Stimulated activated CD8-positive, alpha-beta memory T cell treated with anti-CD3 and anti-CD28 coated beads, Interleukin-12 subunit alpha, Interleukin-12 subunit beta, amount 100 ng/mL, for 4 hours (primary cell): ENCODE data around the gene RAB5B.
"Not testable (repeated sequence)": the region's sequence is repeated elsewhere in the genome, so short reads cannot be mapped to it uniquely, and the experiment has no call there.

Experiments
- DNase-seq: peaks from one replicate; pipeline ENCODE4 v3.0.0-alpha.2; 2020; ENCODE audit warnings: low read depth

RAB5B gene

GRCh38 chr12:55984861-55985260 is 11.0 kb downstream of the RAB5B start:
- DNase-seq, result no peak

GRCh38 chr12:55985341-55985740 is 11.5 kb downstream of the RAB5B start:
- no peak for DNase-seq

GRCh38 chr12:55985976-55986375 is 12.1 kb downstream of the RAB5B start:
- not testable (repeated sequence) for DNase-seq

- DNase-seq, result no peak
Observed at GRCh38 chr12:55991110-55991509, 17.2 kb downstream of the RAB5B start.

- DNase-seq, result no peak
Observed at GRCh38 chr12:55993230-55993853, 19.5 kb downstream of the RAB5B start.

GRCh38 chr12:55995366-55995765 is 21.5 kb downstream of the RAB5B start:
- DNase-seq, result no peak

- DNase-seq, result peak; percentile 28
Observed at GRCh38 chr12:55996201-55996714, 22.4 kb downstream of the RAB5B start.

- no peak for DNase-seq
Observed at GRCh38 chr12:55996715-55997534, 23.0 kb downstream of the RAB5B start, which contains the start of gene SUOX. TSS of gene SUOX (plus strand) at chr12:55997276. CDS start at chr12:56002222, 4,946 bp downstream.

GRCh38 chr12:55997535-55997859 is 23.6 kb downstream of the RAB5B start:
- DNase-seq, result no peak

- not testable (repeated sequence) for DNase-seq
Observed at GRCh38 chr12:55999522-55999921, 25.6 kb downstream of the RAB5B start.

GRCh38 chr12:55999999-56000540 is 26.2 kb downstream of the RAB5B start:
- not testable (repeated sequence) for DNase-seq

- no peak for DNase-seq
Observed at GRCh38 chr12:56001487-56002100, 27.7 kb downstream of the RAB5B start.

GRCh38 chr12:56003376-56003775 is 29.5 kb downstream of the RAB5B start:
- DNase-seq, result not testable (repeated sequence)

- DNase-seq, result no peak
Observed at GRCh38 chr12:56004211-56004610, 30.3 kb downstream of the RAB5B start.

GRCh38 chr12:56007564-56008559 is 34.0 kb downstream of the RAB5B start:
- peak; percentile 55 for DNase-seq

GRCh38 chr12:56010111-56010570 is 36.3 kb downstream of the RAB5B start:
- no peak for DNase-seq

- no peak for DNase-seq
Observed at GRCh38 chr12:56011509-56012090, 37.7 kb downstream of the RAB5B start.

- no peak for DNase-seq
Observed at GRCh38 chr12:56013482-56013881, 39.6 kb downstream of the RAB5B start.

- no peak for DNase-seq
Observed at GRCh38 chr12:56014205-56014604, 40.3 kb downstream of the RAB5B start.

GRCh38 chr12:56017181-56017580 is 43.3 kb downstream of the RAB5B start:
- no peak for DNase-seq

- no peak for DNase-seq
Observed at GRCh38 chr12:56018356-56018755, 44.5 kb downstream of the RAB5B start.
